GM12878 (cell line): ENCODE data around the gene GTF2IRD1. TPM values are rescaled to one million over a fixed set of nuclear protein-coding genes. Genes with fewer than 3 reads are reported as not detected.

Source experiments
- ATAC-seq: fragments of 200-7000 bp; cut with Tn5 transposase; 3 replicates; pipeline ENCODE4 v1.9.1; 2020; ENCODE audit warnings: mild to moderate bottlenecking, moderate library complexity
- BruUV-seq: library from RNA; stranded (reverse); fragments of 400-500 nt; replicated peaks from 2 replicates; lab custom pipeline; 2021; lab: Mats Ljungman, UMichigan
- CTCF ChIA-PET: fragments of 300-600 bp; sonication (Branson Sonifier 250); formaldehyde crosslinking; extraction: SDS; loops from one replicate; lab custom pipeline; 2021; ENCODE audit warnings: inconsistent platforms; lab: Yijun Ruan, JAX
- POLR2A ChIA-PET: fragments of 350-600 bp; formaldehyde crosslinking; extraction: SDS; loops from one replicate; lab custom pipeline; 2021; ENCODE audit warnings: inconsistent platforms; lab: Charles Lee
- RAD21 ChIA-PET: fragments of 300-600 bp; sonication (Branson Sonifier 250); formaldehyde crosslinking; loops from one replicate; lab custom pipeline; 2023; ENCODE audit warnings: antibody characterized with exemption; ENCODE audit not compliant: unreplicated experiment; lab: Charles Lee
- SMC1A ChIA-PET: fragments of 300-600 bp; sonication (Branson Sonifier 250); formaldehyde crosslinking; loops from one replicate; lab custom pipeline; 2023; ENCODE audit not compliant: unreplicated experiment, uncharacterized antibody; lab: Charles Lee
- DNase-seq: peaks from one replicate; pipeline ENCODE4 v3.0.0-alpha.2; 2011; ENCODE audit warnings: low read depth, low spot score
- FAIRE-seq: peaks from 3 replicates; lab custom pipeline; 2011; peaks lifted over from hg19 to GRCh38; lab: Jason Lieb, UNC
- H2AFZ ChIP-seq: 2 replicates; pipeline ENCODE4 v1.6.0; 2011; ENCODE audit warnings: low read depth, low read length, control low read depth; ENCODE audit not compliant: control insufficient read depth
- H3K27ac ChIP-seq: 2 replicates; pipeline ENCODE4 v1.5.1; 2011; ENCODE audit warnings: control low read depth; ENCODE audit not compliant: control insufficient read depth, insufficient read depth
- H3K27me3 ChIP-seq, 2 experiments: replicated peaks in 1 of 2; 2 replicates each; pipeline versions ENCODE4 v1.6.0 to v1.6.1; 2011; ENCODE audit warnings: low read length in 1 of 2; ENCODE audit not compliant: control insufficient read depth in 2 of 2, insufficient read depth in 2 of 2
- H3K36me3 ChIP-seq, 2 experiments: 2 replicates each; pipeline ENCODE4 v1.5.1; 2011; ENCODE audit warnings: low read length in 1 of 2; ENCODE audit not compliant: control insufficient read depth in 2 of 2, insufficient read depth in 2 of 2
- H3K4me1 ChIP-seq: 2 replicates; pipeline ENCODE4 v1.6.1; 2011; ENCODE audit warnings: mild to moderate bottlenecking, low read length, moderate library complexity, mixed read lengths; ENCODE audit not compliant: control insufficient read depth, insufficient read depth
- H3K4me2 ChIP-seq: 2 replicates; pipeline ENCODE4 v1.6.0; 2011; ENCODE audit warnings: control low read depth; ENCODE audit not compliant: control insufficient read depth, insufficient read depth
- H3K4me3 ChIP-seq: fragments of 200-600 bp; sonication (generic); 2 replicates; pipeline ENCODE4 v1.5.1; 2016
- H3K79me2 ChIP-seq: 2 replicates; pipeline ENCODE4 v1.6.0; 2011; ENCODE audit warnings: low read length; ENCODE audit not compliant: control insufficient read depth, insufficient read depth
- H3K9ac ChIP-seq: 2 replicates; pipeline ENCODE4 v1.8.0; 2011; ENCODE audit warnings: low read length, control low read depth, mixed read lengths; ENCODE audit not compliant: control insufficient read depth, insufficient read depth
- H3K9me3 ChIP-seq: replicated peaks from 3 replicates; pipeline ENCODE4 v1.5.1; 2011; ENCODE audit warnings: mild to moderate bottlenecking, low read length; ENCODE audit not compliant: control insufficient read depth, insufficient read depth
- H4K20me1 ChIP-seq: 2 replicates; pipeline ENCODE4 v1.6.0; 2011; ENCODE audit not compliant: control insufficient read depth, insufficient read depth
- EED ChIP-seq: sonication (generic); IDR thresholded peaks from 2 replicates; pipeline ENCODE4 v1.6.1; 2016; ENCODE audit warnings: antibody characterized with exemption, low read depth
- ETV6 ChIP-seq, 2 experiments: fragments of 450-650 bp in 1 of 2; IDR thresholded peaks in 1 of 2; conservative IDR thresholded peaks in 1 of 2; 2 replicates each; pipeline ENCODE4 v1.6.1; 2014; ENCODE audit warnings: antibody characterized with exemption in 1 of 2, borderline replicate concordance in 1 of 2, low read depth in 1 of 2, mild to moderate bottlenecking in 1 of 2, moderate library complexity in 1 of 2
- FOS ChIP-seq: IDR thresholded peaks from 3 replicates; pipeline ENCODE4 v1.6.1; 2011; ENCODE audit warnings: borderline replicate concordance; ENCODE audit not compliant: insufficient read length; ENCODE audit errors: extremely low read depth
- JUNB ChIP-seq: IDR thresholded peaks from 2 replicates; pipeline ENCODE4 v1.6.1; 2016; ENCODE audit warnings: antibody characterized with exemption, mild to moderate bottlenecking
- LARP7 ChIP-seq: fragments of 450-650 bp; IDR thresholded peaks from 2 replicates; pipeline ENCODE4 v1.6.1; 2017; ENCODE audit warnings: mild to moderate bottlenecking
- MEF2A ChIP-seq: IDR thresholded peaks from 2 replicates; pipeline ENCODE4 v1.6.1; 2011; ENCODE audit warnings: low read depth, mild to moderate bottlenecking, low read length, moderate library complexity; ENCODE audit not compliant: insufficient read depth
- MYC ChIP-seq: IDR thresholded peaks from 2 replicates; pipeline ENCODE4 v1.6.1; 2011; ENCODE audit warnings: mild to moderate bottlenecking, low read length, moderate library complexity, inconsistent platforms; ENCODE audit not compliant: insufficient read depth, insufficient replicate concordance, insufficient read length, severe bottlenecking
- PAX5 ChIP-seq: IDR thresholded peaks from 2 replicates; pipeline ENCODE4 v1.6.1; 2011; ENCODE audit warnings: low read depth, low read length, borderline replicate concordance
- SUPT20H ChIP-seq: IDR thresholded peaks from 2 replicates; pipeline ENCODE4 v1.6.1; 2011; ENCODE audit warnings: low read depth, mild to moderate bottlenecking, low read length, moderate library complexity, borderline replicate concordance; ENCODE audit not compliant: control insufficient read depth
- TBL1XR1 ChIP-seq: IDR thresholded peaks from 2 replicates; pipeline ENCODE4 v1.6.1; 2012; ENCODE audit warnings: low read depth, low read length, improper control_type of control experiment
- TCF3 ChIP-seq: IDR thresholded peaks from 2 replicates; pipeline ENCODE4 v1.6.1; 2012; ENCODE audit warnings: low read depth, mild to moderate bottlenecking, low read length, borderline replicate concordance; ENCODE audit not compliant: insufficient read depth
- TCF7 ChIP-seq: IDR thresholded peaks from 2 replicates; pipeline ENCODE4 v1.6.1; 2014; ENCODE audit warnings: antibody characterized with exemption, borderline replicate concordance
- YY1 ChIP-seq: IDR thresholded peaks from 2 replicates; pipeline ENCODE4 v1.6.1; 2011; ENCODE audit warnings: low read depth, mild to moderate bottlenecking, low read length
- ZNF217 ChIP-seq: fragments of 450-650 bp; IDR thresholded peaks from 2 replicates; pipeline ENCODE4 v1.6.1; 2017; ENCODE audit warnings: antibody characterized with exemption, mild to moderate bottlenecking
- WGBS: methylation state at CpG from one replicate; pipeline ENCODE4 v1.1.6; 2016; ENCODE audit warnings: low lambda C conversion rate; ENCODE audit not compliant: insufficient replicate concordance, insufficient coverage; ENCODE audit errors: missing lambda C conversion rate; 5-methylcytosine and 5-hydroxymethylcytosine counted together
- in situ Hi-C: fragments of 300-500 bp; cut with MboI; formaldehyde crosslinking; loops from 9 replicates; pipeline ENCODE4 v1.14.3; 2018; ENCODE audit warnings: mixed read lengths
- intact Hi-C: fragments of 100-400 bp; cut with micrococcal nuclease; formaldehyde crosslinking; loops from one replicate; pipeline ENCODE4 v1.14.2; 2022; ENCODE audit not compliant: unreplicated experiment
- polyA plus RNA-seq, 11 experiments: library from polyadenylated mRNA; depleted of rRNA in 4 of 11; unstranded in 6 of 11; stranded (reverse) in 5 of 11; fragments of >200 nt; fragmentation: Nextera tagmentation in 4 of 11; fragmentation: Illumina TruSeq in 1 of 11; extraction: Ambion mirVana in 4 of 11; extraction: Trizol in 1 of 11; gene quantifications; 1 replicate in 1 of 11; 2 replicates in 10 of 11; pipeline versions ENCODE4 v1.2.1 to v1.2.3, GENCODE V29; 2011 to 2016; ENCODE audit warnings: inconsistent platforms in 2 of 11, missing spikeins in 2 of 11, low read depth in 1 of 11
- total RNA-seq, 4 experiments: library from RNA; depleted of rRNA in 3 of 4; stranded (reverse); fragments of >200 nt in 3 of 4; fragmentation: Illumina TruSeq in 1 of 4; extraction: Trizol in 1 of 4; gene quantifications; 2 replicates each; pipeline versions ENCODE4 v1.2.1 to v1.2.3, GENCODE V29; 2013 to 2021
- TF ChIP-seq, protein P1 (sequence below): fragments of 450-650 bp; IDR thresholded peaks from 2 replicates; pipeline ENCODE4 v1.6.1; 2018; ENCODE audit warnings: borderline replicate concordance, mild to moderate bottlenecking; ENCODE audit not compliant: partially characterized antibody
- TF ChIP-seq, protein P2 (sequence below): fragments of 450-650 bp; IDR thresholded peaks from 2 replicates; pipeline ENCODE4 v1.6.1; 2017; ENCODE audit warnings: mild to moderate bottlenecking, moderate library complexity

The GTF2IRD1 gene
- total and polyA plus RNA-seq, 10 of the 15 experiments (the other 5 are each of a cell fraction or from before 2014, with no cell fraction given) = 0.48 to 3.0 (median 1.3) TPM

DNA sequence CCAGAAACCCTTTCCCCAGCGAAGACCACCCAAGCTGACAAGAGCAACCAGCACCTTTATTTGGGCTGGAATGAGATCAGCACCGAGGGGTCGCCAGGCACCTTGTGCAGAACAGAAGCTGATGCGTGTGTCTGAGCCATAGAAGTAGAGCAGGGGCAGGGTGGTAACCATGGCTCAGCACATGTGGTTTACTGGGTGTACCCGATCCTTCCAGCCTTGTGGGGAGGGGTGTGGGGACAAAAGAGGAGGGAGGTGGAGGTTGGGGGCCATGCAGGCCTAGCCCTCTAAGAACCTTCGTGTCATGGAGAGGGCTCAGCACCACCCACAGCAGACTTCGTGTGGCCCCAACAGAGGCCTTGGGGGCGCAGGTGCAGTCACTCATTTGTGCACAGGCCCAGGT lies 119.8 kb downstream of the GTF2IRD1 start (continued):
- no peak for TF ChIP-seq EED
- no peak for TF ChIP-seq TBL1XR1

DNA sequence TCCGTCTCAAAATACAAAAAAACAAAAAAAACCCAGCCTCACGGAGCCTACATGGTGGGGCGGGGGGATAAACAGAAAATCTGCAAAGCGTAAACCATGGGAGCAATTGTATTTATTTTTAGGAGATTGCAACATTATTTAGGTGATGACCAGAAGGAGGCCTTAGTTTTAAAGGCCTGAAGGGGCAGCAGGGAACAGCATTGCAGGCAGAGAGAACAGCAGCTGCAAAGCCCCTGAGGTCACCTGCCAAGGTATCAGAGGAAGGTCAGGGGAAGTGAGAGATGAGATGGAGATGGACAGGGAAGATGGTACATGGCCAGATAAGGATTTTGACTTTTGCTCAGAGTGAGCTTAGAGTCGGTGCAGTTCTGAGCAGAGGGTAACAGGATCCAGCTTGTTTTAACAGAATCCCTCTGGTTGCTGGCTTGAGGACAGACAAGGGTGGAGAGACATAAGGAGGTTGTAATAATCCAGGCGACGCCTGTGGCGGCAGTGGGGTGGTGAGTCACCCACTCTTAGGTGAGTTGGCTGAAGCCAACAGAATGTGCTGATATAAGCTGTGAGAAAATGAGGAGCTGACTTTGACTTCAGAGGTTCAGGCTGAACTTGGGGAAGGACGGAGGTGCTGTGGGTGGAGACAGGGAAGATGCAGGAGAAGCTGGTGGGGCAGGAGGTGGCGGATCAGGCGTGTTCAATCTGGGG lies 121.5 kb downstream of the GTF2IRD1 start:
- CTCF ChIA-PET = interaction anchor here (1.0 to 2.2 kb wide), 3 partner anchors 8 to 162 kb away, joined by 4 to 7 read pairs (median 4); no protein-coding TSS in a partner anchor
- no peak for DNase-seq
- no peaks in the 10 kb centered on the region for H3K79me2 ChIP-seq
- in situ Hi-C loops (no loop called here), intact Hi-C loops (no loop called here)
- no peak overlapping the region for H2AFZ ChIP-seq
- no peak overlapping the region for H3K4me2 ChIP-seq
- WGBS = 65% methylated on average over 11 of the region's 11 CpGs
- no peak overlapping the region for H3K27ac ChIP-seq
- no peak overlapping the region for H3K9ac ChIP-seq
- no peak overlapping the region for H3K4me3 ChIP-seq
- RAD21 ChIA-PET = interaction anchor here (1.1 kb wide), 1 partner anchor 9 kb away, joined by 3 read pairs; no protein-coding TSS in a partner anchor
- BruUV-seq = no TSS peak
- no peaks in the 10 kb centered on the region for H3K4me1 ChIP-seq
- no peaks in the 10 kb centered on the region for H3K36me3 ChIP-seq
- no peak for FAIRE-seq
- no peaks in the 10 kb centered on the region for H3K27me3 ChIP-seq
- H4K20me1 ChIP-seq = no peaks in the 10 kb centered on the region
- SMC1A ChIA-PET = interaction anchor here (0.6 kb wide), 1 partner anchor 675 kb away, joined by 3 read pairs; no protein-coding TSS in a partner anchor
- POLR2A ChIA-PET = no interaction called here
- no peak for ATAC-seq
- H3K9me3 ChIP-seq = no peaks in the 10 kb centered on the region
- TF ChIP-seq ZNF217 (no peak), ETV6 (conservative IDR thresholded peaks at IDR 0.05 in 1 of 2, IDR thresholded peaks at IDR 0.05 in 1 of 2; ENCODE audit: borderline replicate concordance in 1 of 2, low read depth in 1 of 2) (no peak), MYC (no peak), LARP7 (no peak), SUPT20H (no peak), PAX5 (no peak), MEF2A (no peak), YY1 (no peak), TCF3 (no peak), TCF7 (no peak), JUNB (no peak), FOS (no peak)
- TF ChIP-seq, protein P1, sequence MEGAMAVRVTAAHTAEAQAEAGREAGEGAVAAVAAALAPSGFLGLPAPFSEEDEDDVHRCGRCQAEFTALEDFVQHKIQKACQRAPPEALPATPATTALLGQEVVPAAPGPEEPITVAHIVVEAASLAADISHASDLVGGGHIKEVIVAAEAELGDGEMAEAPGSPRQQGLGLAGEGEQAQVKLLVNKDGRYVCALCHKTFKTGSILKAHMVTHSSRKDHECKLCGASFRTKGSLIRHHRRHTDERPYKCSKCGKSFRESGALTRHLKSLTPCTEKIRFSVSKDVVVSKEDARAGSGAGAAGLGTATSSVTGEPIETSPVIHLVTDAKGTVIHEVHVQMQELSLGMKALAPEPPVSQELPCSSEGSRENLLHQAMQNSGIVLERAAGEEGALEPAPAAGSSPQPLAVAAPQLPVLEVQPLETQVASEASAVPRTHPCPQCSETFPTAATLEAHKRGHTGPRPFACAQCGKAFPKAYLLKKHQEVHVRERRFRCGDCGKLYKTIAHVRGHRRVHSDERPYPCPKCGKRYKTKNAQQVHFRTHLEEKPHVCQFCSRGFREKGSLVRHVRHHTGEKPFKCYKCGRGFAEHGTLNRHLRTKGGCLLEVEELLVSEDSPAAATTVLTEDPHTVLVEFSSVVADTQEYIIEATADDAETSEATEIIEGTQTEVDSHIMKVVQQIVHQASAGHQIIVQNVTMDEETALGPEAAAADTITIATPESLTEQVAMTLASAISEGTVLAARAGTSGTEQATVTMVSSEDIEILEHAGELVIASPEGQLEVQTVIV = no peak
- TF ChIP-seq, protein P2, sequence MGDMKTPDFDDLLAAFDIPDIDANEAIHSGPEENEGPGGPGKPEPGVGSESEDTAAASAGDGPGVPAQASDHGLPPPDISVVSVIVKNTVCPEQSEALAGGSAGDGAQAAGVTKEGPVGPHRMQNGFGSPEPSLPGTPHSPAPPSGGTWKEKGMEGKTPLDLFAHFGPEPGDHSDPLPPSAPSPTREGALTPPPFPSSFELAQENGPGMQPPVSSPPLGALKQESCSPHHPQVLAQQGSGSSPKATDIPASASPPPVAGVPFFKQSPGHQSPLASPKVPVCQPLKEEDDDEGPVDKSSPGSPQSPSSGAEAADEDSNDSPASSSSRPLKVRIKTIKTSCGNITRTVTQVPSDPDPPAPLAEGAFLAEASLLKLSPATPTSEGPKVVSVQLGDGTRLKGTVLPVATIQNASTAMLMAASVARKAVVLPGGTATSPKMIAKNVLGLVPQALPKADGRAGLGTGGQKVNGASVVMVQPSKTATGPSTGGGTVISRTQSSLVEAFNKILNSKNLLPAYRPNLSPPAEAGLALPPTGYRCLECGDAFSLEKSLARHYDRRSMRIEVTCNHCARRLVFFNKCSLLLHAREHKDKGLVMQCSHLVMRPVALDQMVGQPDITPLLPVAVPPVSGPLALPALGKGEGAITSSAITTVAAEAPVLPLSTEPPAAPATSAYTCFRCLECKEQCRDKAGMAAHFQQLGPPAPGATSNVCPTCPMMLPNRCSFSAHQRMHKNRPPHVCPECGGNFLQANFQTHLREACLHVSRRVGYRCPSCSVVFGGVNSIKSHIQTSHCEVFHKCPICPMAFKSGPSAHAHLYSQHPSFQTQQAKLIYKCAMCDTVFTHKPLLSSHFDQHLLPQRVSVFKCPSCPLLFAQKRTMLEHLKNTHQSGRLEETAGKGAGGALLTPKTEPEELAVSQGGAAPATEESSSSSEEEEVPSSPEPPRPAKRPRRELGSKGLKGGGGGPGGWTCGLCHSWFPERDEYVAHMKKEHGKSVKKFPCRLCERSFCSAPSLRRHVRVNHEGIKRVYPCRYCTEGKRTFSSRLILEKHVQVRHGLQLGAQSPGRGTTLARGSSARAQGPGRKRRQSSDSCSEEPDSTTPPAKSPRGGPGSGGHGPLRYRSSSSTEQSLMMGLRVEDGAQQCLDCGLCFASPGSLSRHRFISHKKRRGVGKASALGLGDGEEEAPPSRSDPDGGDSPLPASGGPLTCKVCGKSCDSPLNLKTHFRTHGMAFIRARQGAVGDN = no peak
